Karpas-422 (cell line): ENCODE results near the gene TSHZ2. TPM values are rescaled to one million over a fixed set of nuclear protein-coding genes. Genes with fewer than 3 reads are reported as not detected.

Experiments used
- DNase-seq: peaks from one replicate; pipeline ENCODE4 v3.0.0-alpha.2; 2015
- H2AFZ ChIP-seq: fragments of 200-600 bp; sonication (generic); 2 replicates; pipeline ENCODE4 v1.6.1; 2014; ENCODE audit warnings: antibody characterized with exemption, low read length, mixed read lengths
- H3K27ac ChIP-seq: fragments of 200-600 bp; sonication (generic); 2 replicates; pipeline ENCODE4 v1.5.1; 2014; ENCODE audit warnings: mild to moderate bottlenecking, low read length, moderate library complexity
- H3K27me3 ChIP-seq: fragments of 200-600 bp; sonication (generic); 2 replicates; pipeline ENCODE4 v1.6.1; 2014; ENCODE audit warnings: low read length, mixed read lengths
- H3K36me3 ChIP-seq: fragments of 200-600 bp; sonication (generic); 2 replicates; pipeline ENCODE4 v1.6.1; 2014; ENCODE audit warnings: low read length, mixed read lengths; ENCODE audit not compliant: insufficient read depth
- H3K4me1 ChIP-seq: fragments of 200-600 bp; sonication (generic); 2 replicates; pipeline ENCODE4 v1.6.1; 2014; ENCODE audit warnings: mild to moderate bottlenecking, low read length, mixed read lengths
- H3K4me2 ChIP-seq: fragments of 200-600 bp; sonication (generic); 2 replicates; pipeline ENCODE4 v1.6.1; 2014; ENCODE audit warnings: low read length, low read depth, mild to moderate bottlenecking; ENCODE audit not compliant: poor library complexity, severe bottlenecking
- H3K4me3 ChIP-seq: fragments of 200-600 bp; sonication (generic); 2 replicates; pipeline ENCODE4 v1.5.1; 2014; ENCODE audit warnings: mild to moderate bottlenecking, antibody characterized with exemption, low read length, mixed read lengths
- H3K79me2 ChIP-seq: fragments of 200-600 bp; sonication (generic); 2 replicates; pipeline ENCODE4 v1.6.1; 2014; ENCODE audit warnings: mild to moderate bottlenecking, low read length, mixed read lengths
- H3K9ac ChIP-seq: fragments of 200-600 bp; sonication (generic); 2 replicates; pipeline ENCODE4 v1.6.0; 2014; ENCODE audit warnings: low read length
- H3K9me2 ChIP-seq: fragments of 200-600 bp; sonication (generic), shearing (Covaris generic); replicated peaks from 2 replicates; pipeline ENCODE4 v1.6.0; 2014; ENCODE audit warnings: mild to moderate bottlenecking, low read length, moderate library complexity; ENCODE audit not compliant: insufficient read depth
- H3K9me3 ChIP-seq: fragments of 300-700, 200-600 bp; sonication (generic); 2 replicates; pipeline ENCODE4 v1.6.1; 2014; ENCODE audit warnings: low read length, mixed read lengths
- H4K20me1 ChIP-seq: fragments of 200-600 bp; sonication (generic); 2 replicates; pipeline ENCODE4 v1.6.1; 2014; ENCODE audit warnings: mild to moderate bottlenecking, antibody characterized with exemption, low read length, low read depth; ENCODE audit not compliant: insufficient read depth
- total RNA-seq: library from RNA; depleted of rRNA; stranded (reverse); fragments of >200 nt; shearing (Covaris generic); gene quantifications from 2 replicates; pipeline ENCODE4 v1.2.3, GENCODE V29; 2014; ENCODE audit warnings: low replicate concordance

The TSHZ2 gene
- total RNA-seq, 1 experiment from 2014 or later: not detected

- DNase-seq: no peak
- Histone ChIP-seq H4K20me1 (no peaks in the 10 kb centered on the region), H3K4me3 (no peak overlapping the region), H3K9me3 (peaks cover 25% of the 10 kb centered on the region), H3K36me3 (no peaks in the 10 kb centered on the region), H3K4me1 (no peaks in the 10 kb centered on the region), H3K79me2 (no peaks in the 10 kb centered on the region), H2AFZ (no peak overlapping the region), H3K9ac (no peak overlapping the region), H3K27me3 (no peaks in the 10 kb centered on the region), H3K27ac (no peak overlapping the region), H3K9me2 (no peaks in the 10 kb centered on the region), H3K4me2 (no peak overlapping the region)
These were observed 373.6 kb downstream of the TSHZ2 start for GRCh38 chr20:53345536-53346334.

- peaks cover 25% of the 10 kb centered on the region for H3K9me3 ChIP-seq
- DNase-seq: no peak
- H4K20me1 ChIP-seq: no peaks in the 10 kb centered on the region
- H3K4me3 ChIP-seq: no peak overlapping the region
- no peaks in the 10 kb centered on the region for H3K79me2 ChIP-seq
- no peaks in the 10 kb centered on the region for H3K36me3 ChIP-seq
- H3K9ac ChIP-seq: no peak overlapping the region
- no peaks in the 10 kb centered on the region for H3K9me2 ChIP-seq
- H3K27ac ChIP-seq: no peak overlapping the region
- no peaks in the 10 kb centered on the region for H3K27me3 ChIP-seq
- no peak overlapping the region for H3K4me2 ChIP-seq
- H2AFZ ChIP-seq: no peak overlapping the region
- no peaks in the 10 kb centered on the region for H3K4me1 ChIP-seq
These were observed 374.1 kb downstream of the TSHZ2 start for GRCh38 chr20:53346335-53346648.

GRCh38 chr20:53349730-53350129 lies 377.6 kb downstream of the TSHZ2 start:
- H3K4me2 ChIP-seq: no peak overlapping the region
- peaks cover 27% of the 10 kb centered on the region for H3K9me3 ChIP-seq
- H3K36me3 ChIP-seq: no peaks in the 10 kb centered on the region
- H3K27me3 ChIP-seq: 0 out of 2 replicates have a peak, but pooled peaks cover 3% of the 10 kb centered on the region
- H2AFZ ChIP-seq: no peak overlapping the region
- H3K4me1 ChIP-seq: no peaks in the 10 kb centered on the region
- H4K20me1 ChIP-seq: no peaks in the 10 kb centered on the region
- no peak overlapping the region for H3K4me3 ChIP-seq
- H3K9me2 ChIP-seq: no peaks in the 10 kb centered on the region
- H3K27ac ChIP-seq: no peak overlapping the region
- H3K9ac ChIP-seq: no peak overlapping the region
- H3K79me2 ChIP-seq: no peaks in the 10 kb centered on the region
- DNase-seq: no peak

GRCh38 chr20:53352727-53353440 lies 380.7 kb downstream of the TSHZ2 start:
- Histone ChIP-seq H3K27ac (no peak overlapping the region), H3K4me2 (no peak overlapping the region), H3K9me3 (peaks cover 31% of the 10 kb centered on the region), H3K79me2 (no peaks in the 10 kb centered on the region), H3K4me1 (no peaks in the 10 kb centered on the region), H4K20me1 (no peaks in the 10 kb centered on the region), H3K9me2 (no peaks in the 10 kb centered on the region), H3K36me3 (no peaks in the 10 kb centered on the region), H3K9ac (no peak overlapping the region), H3K4me3 (no peak overlapping the region), H2AFZ (no peak overlapping the region), H3K27me3 (0 out of 2 replicates have a peak, but pooled peaks cover 3% of the 10 kb centered on the region)
- no peak for DNase-seq

- DNase-seq: no peak
- no peak overlapping the region for H3K9ac ChIP-seq
- H3K4me2 ChIP-seq: no peak overlapping the region
- no peaks in the 10 kb centered on the region for H3K79me2 ChIP-seq
- no peak overlapping the region for H3K4me3 ChIP-seq
- no peak overlapping the region for H3K27ac ChIP-seq
- H3K36me3 ChIP-seq: no peaks in the 10 kb centered on the region
- no peaks in the 10 kb centered on the region for H3K9me2 ChIP-seq
- H2AFZ ChIP-seq: no peak overlapping the region
- H4K20me1 ChIP-seq: no peaks in the 10 kb centered on the region
- H3K9me3 ChIP-seq: peaks cover 28% of the 10 kb centered on the region
- H3K4me1 ChIP-seq: no peaks in the 10 kb centered on the region
- 0 out of 2 replicates have a peak, but pooled peaks cover 3% of the 10 kb centered on the region for H3K27me3 ChIP-seq
These were observed 382.2 kb downstream of the TSHZ2 start for GRCh38 chr20:53354314-53354713.

- Histone ChIP-seq H3K4me2 (no peak overlapping the region), H3K27me3 (0 out of 2 replicates have a peak, but pooled peaks cover 3% of the 10 kb centered on the region), H2AFZ (no peak overlapping the region), H3K9me2 (no peaks in the 10 kb centered on the region), H3K4me3 (no peak overlapping the region), H3K36me3 (no peaks in the 10 kb centered on the region), H3K79me2 (no peaks in the 10 kb centered on the region), H3K27ac (no peak overlapping the region), H3K9ac (no peak overlapping the region), H3K4me1 (no peaks in the 10 kb centered on the region), H3K9me3 (peaks cover 34% of the 10 kb centered on the region), H4K20me1 (no peaks in the 10 kb centered on the region)
- DNase-seq: no peak
These were observed 383.6 kb downstream of the TSHZ2 start for GRCh38 chr20:53355790-53356189.

GRCh38 chr20:53359425-53359824 lies 387.3 kb downstream of the TSHZ2 start:
- no peaks in the 10 kb centered on the region for H3K4me1 ChIP-seq
- no peak overlapping the region for H3K9ac ChIP-seq
- H3K27ac ChIP-seq: no peak overlapping the region
- no peaks in the 10 kb centered on the region for H3K27me3 ChIP-seq
- H3K4me2 ChIP-seq: no peak overlapping the region
- peaks cover 31% of the 10 kb centered on the region for H3K9me3 ChIP-seq
- no peaks in the 10 kb centered on the region for H3K36me3 ChIP-seq
- no peaks in the 10 kb centered on the region for H4K20me1 ChIP-seq
- no peak overlapping the region for H3K4me3 ChIP-seq
- no peak overlapping the region for H2AFZ ChIP-seq
- no peak for DNase-seq
- H3K79me2 ChIP-seq: no peaks in the 10 kb centered on the region
- H3K9me2 ChIP-seq: no peaks in the 10 kb centered on the region

- no peaks in the 10 kb centered on the region for H3K79me2 ChIP-seq
- no peak overlapping the region for H3K27ac ChIP-seq
- H4K20me1 ChIP-seq: no peaks in the 10 kb centered on the region
- H3K9me3 ChIP-seq: peaks cover 25% of the 10 kb centered on the region
- no peaks in the 10 kb centered on the region for H3K9me2 ChIP-seq
- DNase-seq: no peak
- no peaks in the 10 kb centered on the region for H3K27me3 ChIP-seq
- no peaks in the 10 kb centered on the region for H3K36me3 ChIP-seq
- no peak overlapping the region for H3K4me3 ChIP-seq
- H2AFZ ChIP-seq: no peak overlapping the region
- no peak overlapping the region for H3K9ac ChIP-seq
- no peaks in the 10 kb centered on the region for H3K4me1 ChIP-seq
- no peak overlapping the region for H3K4me2 ChIP-seq
These were observed 388.7 kb downstream of the TSHZ2 start for GRCh38 chr20:53360852-53361251.
